Activated CD4-positive, CD25-positive, alpha-beta regulatory T cell treated with anti-CD3 and anti-CD28 coated beads, Interleukin-2, amount 50 U/mL, for 72 hours (primary cell): ENCODE measurements around the gene LSM5.

Experiments used
- DNase-seq: peaks from one replicate; pipeline ENCODE4 v3.0.0; 2021

LSM5 gene

GRCh38 chr7:32490127-32490796 lies at the start of gene LSM5:
LSM5 (minus strand) TSS chr7:32490380; CDS start chr7:32490365, 15 bp downstream.
- DNase-seq = peak; percentile 83

GRCh38 chr7:32539366-32539765 lies 49.2 kb upstream of the LSM5 start:
- no peak for DNase-seq

- no peak for DNase-seq
Measured at GRCh38 chr7:32537760-32538159, 47.6 kb upstream of the LSM5 start.

GRCh38 chr7:32536585-32536984 lies 46.4 kb upstream of the LSM5 start:
- DNase-seq = no peak

GRCh38 chr7:32536016-32536415 lies 45.8 kb upstream of the LSM5 start:
- DNase-seq = no peak

GRCh38 chr7:32535162-32535702 lies 45.1 kb upstream of the LSM5 start:
- no peak for DNase-seq

- no peak for DNase-seq
Measured at GRCh38 chr7:32533276-32534029, 43.3 kb upstream of the LSM5 start.

- DNase-seq = no peak
Measured at GRCh38 chr7:32532716-32533115, 42.5 kb upstream of the LSM5 start.

GRCh38 chr7:32532086-32532485 lies 41.9 kb upstream of the LSM5 start:
- DNase-seq = no peak

- no peak for DNase-seq
Measured at GRCh38 chr7:32531402-32531801, 41.2 kb upstream of the LSM5 start.

- no peak for DNase-seq
Measured at GRCh38 chr7:32525839-32526238, 35.7 kb upstream of the LSM5 start.

- no peak for DNase-seq
Measured at GRCh38 chr7:32524631-32525030, 34.5 kb upstream of the LSM5 start.

GRCh38 chr7:32522746-32523530 lies 32.8 kb upstream of the LSM5 start:
- DNase-seq = no peak

- DNase-seq = no peak
Measured at GRCh38 chr7:32519763-32520162, 29.6 kb upstream of the LSM5 start.

- DNase-seq = no peak
Measured at GRCh38 chr7:32518534-32519140, 28.5 kb upstream of the LSM5 start.

GRCh38 chr7:32516551-32517100 lies 26.4 kb upstream of the LSM5 start:
- DNase-seq = no peak

GRCh38 chr7:32515890-32516550 lies 25.8 kb upstream of the LSM5 start:
- DNase-seq = no peak

- DNase-seq = no peak
Measured at GRCh38 chr7:32513210-32513609, 23.0 kb upstream of the LSM5 start.

GRCh38 chr7:32511791-32512190 lies 21.6 kb upstream of the LSM5 start:
- no peak for DNase-seq

- DNase-seq = no peak
Measured at GRCh38 chr7:32507414-32507813, 17.2 kb upstream of the LSM5 start.

- no peak for DNase-seq
Measured at GRCh38 chr7:32506266-32507054, 16.3 kb upstream of the LSM5 start.
